HG03558 (cell line): ENCODE data around the gene PHF14.
"Not testable (repeated sequence)": the region's sequence is repeated elsewhere in the genome, so short reads cannot be mapped to it uniquely, and the experiment has no call there.

Experiments used
- ATAC-seq: cut with Tn5 transposase; IDR thresholded peaks from one replicate; pipeline ENCODE4 v1.9.1; 2021; ENCODE audit warnings: moderate number of reproducible peaks; ENCODE audit not compliant: unreplicated experiment; ENCODE audit errors: extremely low read depth

The PHF14 gene

GRCh38 chr7:10973942-10974911, 555 bp downstream of the PHF14 start:
- peak; percentile 9 for ATAC-seq

- ATAC-seq: no peak
Measured at GRCh38 chr7:10977113-10977512, 3.4 kb downstream of the PHF14 start.

GRCh38 chr7:10981317-10981716, 7.6 kb downstream of the PHF14 start:
- ATAC-seq: no peak

GRCh38 chr7:10990748-10991147, 17.1 kb downstream of the PHF14 start:
- not testable (repeated sequence) for ATAC-seq

- not testable (repeated sequence) for ATAC-seq
Measured at GRCh38 chr7:10995482-10996166, 22.0 kb downstream of the PHF14 start.

GRCh38 chr7:10998996-10999757, 25.5 kb downstream of the PHF14 start:
- no peak for ATAC-seq

- no peak for ATAC-seq
Measured at GRCh38 chr7:11005202-11005601, 31.5 kb downstream of the PHF14 start.

GRCh38 chr7:11006291-11006690, 32.6 kb downstream of the PHF14 start:
- ATAC-seq: no peak

GRCh38 chr7:11009631-11010030, 36.0 kb downstream of the PHF14 start:
- no peak for ATAC-seq

GRCh38 chr7:11021468-11021867, 47.8 kb downstream of the PHF14 start:
- no peak for ATAC-seq

- ATAC-seq: no peak
Measured at GRCh38 chr7:11026452-11027359, 53.0 kb downstream of the PHF14 start.

- no peak for ATAC-seq
Measured at GRCh38 chr7:11035661-11036060, 62.0 kb downstream of the PHF14 start.

GRCh38 chr7:11039974-11040373, 66.3 kb downstream of the PHF14 start:
- no peak for ATAC-seq

- no peak for ATAC-seq
Measured at GRCh38 chr7:11054033-11054432, 80.4 kb downstream of the PHF14 start.

- ATAC-seq: no peak
Measured at GRCh38 chr7:11060893-11061292, 87.2 kb downstream of the PHF14 start.

- no peak for ATAC-seq
Measured at GRCh38 chr7:11062110-11062509, 88.4 kb downstream of the PHF14 start.

GRCh38 chr7:11069591-11069990, 95.9 kb downstream of the PHF14 start:
- no peak for ATAC-seq

- ATAC-seq: no peak
Measured at GRCh38 chr7:11077816-11078215, 104.1 kb downstream of the PHF14 start.

- ATAC-seq: no peak
Measured at GRCh38 chr7:11078247-11078834, 104.7 kb downstream of the PHF14 start.
